ENCODE data around the gene TMEM139. TPM values are rescaled to one million over a fixed set of nuclear protein-coding genes. Genes with fewer than 3 reads are reported as not detected.

TMEM139 gene
- total RNA-seq, 4 donors from 2014 or later: 2.1 to 12.0 (median 6.4) TPM

DNA sequence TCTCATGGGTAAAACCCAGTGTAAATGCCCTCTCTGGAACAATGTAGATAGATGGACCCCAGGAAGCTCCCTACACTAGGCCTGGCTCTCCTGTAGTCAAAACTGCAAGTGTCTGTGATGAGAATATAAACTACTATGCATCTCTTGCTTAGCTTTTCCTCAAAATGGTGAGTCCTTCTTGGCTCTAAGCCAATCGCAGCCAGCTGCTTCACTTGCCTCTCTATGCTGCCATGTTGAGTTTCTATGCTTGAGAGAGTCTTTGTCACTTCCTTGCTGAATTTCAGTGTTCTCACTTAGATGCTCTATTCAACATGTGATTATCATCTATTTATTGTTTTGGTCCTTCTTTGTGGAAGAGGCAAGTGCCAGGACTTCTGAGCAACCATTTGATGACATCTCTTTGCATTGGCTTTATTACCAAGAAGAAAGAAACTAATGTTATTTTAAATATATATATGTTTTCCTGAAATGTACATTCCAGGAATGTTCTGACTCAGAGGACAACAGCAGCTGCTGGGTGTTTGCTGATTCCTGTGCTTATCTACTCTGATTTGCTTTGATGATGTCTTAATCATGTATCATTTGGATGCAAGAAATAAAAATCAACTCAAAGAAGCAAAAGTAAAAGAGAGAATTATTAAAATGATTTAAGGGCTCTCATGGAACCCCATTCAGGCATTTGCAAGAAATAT lies 46.3 kb upstream of the TMEM139 start:
- TF ChIP-seq, protein P1, sequence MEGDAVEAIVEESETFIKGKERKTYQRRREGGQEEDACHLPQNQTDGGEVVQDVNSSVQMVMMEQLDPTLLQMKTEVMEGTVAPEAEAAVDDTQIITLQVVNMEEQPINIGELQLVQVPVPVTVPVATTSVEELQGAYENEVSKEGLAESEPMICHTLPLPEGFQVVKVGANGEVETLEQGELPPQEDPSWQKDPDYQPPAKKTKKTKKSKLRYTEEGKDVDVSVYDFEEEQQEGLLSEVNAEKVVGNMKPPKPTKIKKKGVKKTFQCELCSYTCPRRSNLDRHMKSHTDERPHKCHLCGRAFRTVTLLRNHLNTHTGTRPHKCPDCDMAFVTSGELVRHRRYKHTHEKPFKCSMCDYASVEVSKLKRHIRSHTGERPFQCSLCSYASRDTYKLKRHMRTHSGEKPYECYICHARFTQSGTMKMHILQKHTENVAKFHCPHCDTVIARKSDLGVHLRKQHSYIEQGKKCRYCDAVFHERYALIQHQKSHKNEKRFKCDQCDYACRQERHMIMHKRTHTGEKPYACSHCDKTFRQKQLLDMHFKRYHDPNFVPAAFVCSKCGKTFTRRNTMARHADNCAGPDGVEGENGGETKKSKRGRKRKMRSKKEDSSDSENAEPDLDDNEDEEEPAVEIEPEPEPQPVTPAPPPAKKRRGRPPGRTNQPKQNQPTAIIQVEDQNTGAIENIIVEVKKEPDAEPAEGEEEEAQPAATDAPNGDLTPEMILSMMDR (IDR thresholded peaks at IDR 0.05): no peak
- TF ChIP-seq POLR2A (IDR thresholded peaks at IDR 0.05): no peak
- no peak for TF ChIP-seq EP300 (IDR thresholded peaks at IDR 0.05)
- no peak for DNase-seq (ENCODE audit: low spot score in 2 of 2)
- H3K4me3 ChIP-seq: no peak overlapping the region

DNA sequence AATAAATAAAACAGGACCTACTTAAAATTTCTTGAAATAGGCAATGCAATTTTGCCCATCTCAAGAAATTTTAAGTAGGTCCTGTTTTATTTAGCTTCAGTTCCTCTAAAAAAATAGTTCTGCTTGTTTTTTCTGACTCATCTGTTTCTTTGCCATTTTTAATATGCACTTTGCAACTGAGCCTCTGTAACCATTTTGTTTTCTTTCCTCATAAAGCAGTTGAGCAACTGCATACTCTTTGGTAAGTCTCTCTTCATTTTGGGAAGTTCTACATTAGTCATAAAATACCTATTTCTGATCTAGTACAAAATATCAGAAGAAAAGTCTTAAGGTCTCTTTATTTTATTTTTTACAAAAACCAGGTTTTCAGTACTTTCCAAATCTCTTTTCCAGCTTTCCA lies 44.9 kb upstream of the TMEM139 start:
- Histone ChIP-seq H3K4me3 (no peak overlapping the region), H3K27ac (peak overlapping the region in 1 of 4 donors; percentile 75), H3K9me3 (peaks cover 0 to 20% (median 1%) of the 10 kb centered on the region in 4 donors), H3K4me1 (peaks cover 0 to 24% (median 7%) of the 10 kb centered on the region in 4 donors), H3K36me3 (no peaks in the 10 kb centered on the region), H3K27me3 (no peaks in the 10 kb centered on the region)
- DNase-seq (ENCODE audit: low spot score in 2 of 2): no peak
- peak in 1 of 2 donors; percentile 61 for TF ChIP-seq EP300 (IDR thresholded peaks at IDR 0.05)
- TF ChIP-seq, protein P1 (IDR thresholded peaks at IDR 0.05): no peak
- TF ChIP-seq POLR2A (IDR thresholded peaks at IDR 0.05): no peak

More for the DNA sequence above, 46.3 kb upstream of the TMEM139 start:
- H3K9me3 ChIP-seq: peaks cover 0 to 23% (median 1%) of the 10 kb centered on the region in 4 donors
- peak overlapping the region in 1 of 4 donors; percentile 70 for H3K27ac ChIP-seq
- WGBS, 2 donors: 93 to 96% methylated on average over 1 of the region's 1 CpG
- H3K36me3 ChIP-seq: no peaks in the 10 kb centered on the region
- H3K4me1 ChIP-seq: peaks cover 0 to 12% (median 7%) of the 10 kb centered on the region in 4 donors
- no peaks in the 10 kb centered on the region for H3K27me3 ChIP-seq

- TF ChIP-seq, protein P1 (IDR thresholded peaks at IDR 0.05): peak; percentile 82 to 94 (median 88)
- TF ChIP-seq POLR2A (IDR thresholded peaks at IDR 0.05): no peak
- Histone ChIP-seq H3K4me1 (peaks cover 0 to 24% (median 7%) of the 10 kb centered on the region in 4 donors), H3K9me3 (peaks cover 0 to 20% (median 1%) of the 10 kb centered on the region in 4 donors), H3K27ac (peak overlapping the region in 3 of 4 donors; percentile 15 to 75 (median 31)), H3K27me3 (no peaks in the 10 kb centered on the region), H3K36me3 (no peaks in the 10 kb centered on the region), H3K4me3 (no peak overlapping the region)
- peak; percentile 61 to 77 for DNase-seq (ENCODE audit: low spot score in 2 of 2)
- 16 to 17% methylated on average over 9 of the region's 9 CpGs for WGBS, 2 donors
Observed at GRCh38 chr7:143240291-143241168, 44.2 kb upstream of the TMEM139 start.

DNA sequence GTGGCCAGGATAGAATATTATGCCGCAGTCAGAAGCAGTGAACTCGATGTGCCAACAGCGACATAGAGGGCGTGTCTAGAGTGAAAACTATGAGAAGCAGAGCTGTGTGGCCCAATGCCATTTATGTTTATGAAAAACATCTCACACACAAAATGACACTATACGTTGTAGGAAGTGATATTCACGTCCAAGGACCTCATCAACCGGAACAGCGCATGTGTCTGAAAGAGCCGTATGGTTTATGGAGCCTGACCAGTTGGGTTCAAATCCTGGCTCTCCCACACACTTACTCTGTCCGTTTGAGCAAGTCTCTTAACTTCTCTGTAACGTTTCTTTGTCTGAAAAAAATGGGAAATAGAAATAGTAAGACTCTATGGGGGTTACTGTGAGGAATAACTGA lies 42.5 kb upstream of the TMEM139 start:
- TF ChIP-seq POLR2A (IDR thresholded peaks at IDR 0.05) (no peak), EP300 (IDR thresholded peaks at IDR 0.05) (no peak)
- TF ChIP-seq, protein P1 (IDR thresholded peaks at IDR 0.05): no peak
- no peak for DNase-seq (ENCODE audit: low spot score in 2 of 2)
- WGBS, 2 donors: 84 to 86% methylated on average over 11 of the region's 11 CpGs
- no peak overlapping the region for H3K4me3 ChIP-seq
- peaks cover 0 to 24% (median 7%) of the 10 kb centered on the region in 4 donors for H3K4me1 ChIP-seq
- H3K27ac ChIP-seq: no peak overlapping the region
- H3K36me3 ChIP-seq: no peaks in the 10 kb centered on the region
- peaks cover 0 to 6% (median 0%) of the 10 kb centered on the region in 4 donors for H3K9me3 ChIP-seq
- H3K27me3 ChIP-seq: no peaks in the 10 kb centered on the region

- no peaks in the 10 kb centered on the region for H3K9me3 ChIP-seq
- WGBS, 2 donors: 59 to 63% methylated on average over 7 of the region's 7 CpGs
- no peak overlapping the region for H3K4me3 ChIP-seq
- peaks cover 0 to 24% (median 7%) of the 10 kb centered on the region in 4 donors for H3K4me1 ChIP-seq
- no peak overlapping the region for H3K27ac ChIP-seq
- no peaks in the 10 kb centered on the region for H3K27me3 ChIP-seq
- no peaks in the 10 kb centered on the region for H3K36me3 ChIP-seq
- DNase-seq (ENCODE audit: low spot score in 2 of 2): no peak
- no peak for TF ChIP-seq POLR2A (IDR thresholded peaks at IDR 0.05)
Observed at GRCh38 chr7:143243111-143243510, 41.6 kb upstream of the TMEM139 start.

All from tibial nerve (tissue), 4 donors.